ENCODE data around the gene MYH1.

The MYH1 gene

GRCh38 chr17:10477701-10478100 is 40.6 kb downstream of the MYH1 start:
- DNase-seq = no peak

GRCh38 chr17:10474536-10474935 is 43.8 kb downstream of the MYH1 start:
- DNase-seq = no peak

GRCh38 chr17:10471858-10472257 is 46.5 kb downstream of the MYH1 start:
- DNase-seq = no peak

GRCh38 chr17:10469459-10469858 is 48.9 kb downstream of the MYH1 start, which contains the start of gene MYH4:
TSS of gene MYH4 (minus strand) at chr17:10469559. CDS start at chr17:10466745, 2,814 bp downstream.
- DNase-seq = no peak

- DNase-seq = no peak
Measured at GRCh38 chr17:10463402-10463801, 54.9 kb downstream of the MYH1 start.

DNA sequence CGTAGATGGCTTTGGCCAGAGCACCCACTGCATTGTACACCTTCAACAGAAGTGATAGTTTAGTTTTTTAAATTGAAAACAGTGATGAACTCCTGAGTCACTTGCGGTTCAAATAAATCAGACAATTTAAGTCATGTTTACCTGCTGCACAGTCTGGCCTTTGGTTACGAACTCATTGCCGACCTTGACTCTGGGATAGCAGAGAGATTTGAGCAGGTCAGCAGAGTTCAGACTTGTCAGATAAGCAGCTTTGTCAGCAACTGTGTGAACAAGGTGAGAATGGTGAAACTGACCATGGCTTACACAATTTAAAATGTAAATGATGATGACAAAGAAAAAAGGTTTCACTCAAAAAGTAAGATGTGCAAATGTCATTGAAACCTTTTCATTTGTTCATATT is 58.3 kb downstream of the MYH1 start:
- DNase-seq = no peak

DNA sequence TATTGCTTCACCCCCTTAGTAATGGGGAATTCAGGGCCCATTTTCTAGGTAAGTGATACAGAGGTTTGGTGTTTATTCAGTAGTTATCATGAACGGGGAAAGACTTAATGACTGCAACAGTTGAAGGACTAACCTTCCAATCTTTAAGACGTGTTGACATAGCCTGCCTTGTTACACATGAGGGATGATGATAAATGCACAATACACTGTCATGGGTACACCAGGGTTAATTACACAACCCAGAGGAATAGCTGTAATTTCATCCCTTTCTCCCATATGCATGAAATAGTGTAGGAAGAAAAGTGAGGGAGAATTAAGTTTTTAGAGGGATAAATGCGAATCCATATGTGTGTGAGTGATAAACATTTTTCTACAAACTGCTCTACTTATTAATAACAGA is 59.6 kb downstream of the MYH1 start:
- DNase-seq = no peak

- no peak for DNase-seq
Measured at GRCh38 chr17:10457952-10458351, 60.4 kb downstream of the MYH1 start.

GRCh38 chr17:10447026-10447931 is 71.1 kb downstream of the MYH1 start:
- no peak for DNase-seq
